B cell (primary cell): ENCODE measurements around the gene EYS.

ENCODE experiments used
- CTCF ChIP-seq: fragments of 200-600 bp; IDR thresholded peaks from one replicate; pipeline ENCODE4 v1.8.0; 2022; ENCODE audit warnings: antibody characterized with exemption, mild to moderate bottlenecking
- EZH2 ChIP-seq: IDR thresholded peaks from 2 replicates; pipeline ENCODE4 v1.6.1; 2012; ENCODE audit warnings: borderline replicate concordance, low read depth, mild to moderate bottlenecking, moderate library complexity, low read length; ENCODE audit not compliant: insufficient read depth, poor library complexity, severe bottlenecking

DNA sequence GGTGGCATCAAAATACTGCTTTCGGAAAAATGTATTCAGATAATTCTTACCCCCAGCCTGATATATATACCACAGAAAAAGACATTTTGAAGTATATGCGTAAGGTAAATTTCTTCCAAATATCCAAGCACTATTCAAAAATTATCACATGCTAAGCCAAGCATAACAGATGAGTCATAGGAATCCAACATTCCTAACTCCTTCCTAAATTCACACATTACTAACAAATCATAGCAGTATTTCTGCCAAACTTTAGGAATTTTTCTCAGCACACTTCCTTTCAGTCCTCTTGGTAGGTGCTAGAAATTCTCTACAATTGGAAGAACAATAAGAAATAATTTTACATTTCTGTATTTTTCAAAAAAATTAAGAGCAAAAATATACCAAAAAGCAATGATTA lies 417.5 kb downstream of the EYS start:
- TF ChIP-seq CTCF (no peak), EZH2 (no peak)
